ENCODE data around the gene PPP2R2D.

DNA sequence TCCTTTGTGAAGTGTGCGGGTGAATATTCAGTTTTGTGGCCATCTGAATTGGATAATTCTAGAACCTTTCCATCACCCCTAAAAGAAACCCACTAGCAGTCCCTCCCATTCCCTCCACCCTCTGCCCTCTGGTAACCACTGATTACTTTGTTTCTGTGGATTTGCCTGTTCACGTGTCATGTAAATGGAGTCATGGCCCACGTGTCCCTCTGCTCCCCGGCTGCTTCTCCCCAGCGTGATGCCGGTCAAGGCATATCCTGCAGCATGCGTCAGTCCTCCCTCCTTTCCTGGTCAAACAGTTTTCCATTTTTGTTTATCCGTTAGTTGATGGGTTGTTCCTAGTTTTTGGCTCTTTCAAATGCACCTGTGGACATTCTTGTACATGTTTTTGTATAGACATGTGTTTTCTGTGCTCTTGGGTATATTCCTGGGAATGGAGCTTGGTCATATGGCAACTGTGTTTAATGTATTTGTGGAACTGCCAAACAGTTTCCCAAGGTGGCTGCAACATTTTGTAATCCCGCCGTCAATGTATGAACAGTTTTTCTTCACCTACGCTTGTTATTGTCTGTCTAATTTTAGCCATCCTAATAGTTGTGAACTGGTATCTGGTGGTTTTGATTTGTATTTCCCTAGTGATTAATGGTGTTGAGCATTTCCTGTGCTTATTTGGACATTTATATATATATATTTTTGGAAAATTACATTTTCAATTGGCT is 22.4 kb downstream of the PPP2R2D start:
- TF ChIP-seq, protein P1, sequence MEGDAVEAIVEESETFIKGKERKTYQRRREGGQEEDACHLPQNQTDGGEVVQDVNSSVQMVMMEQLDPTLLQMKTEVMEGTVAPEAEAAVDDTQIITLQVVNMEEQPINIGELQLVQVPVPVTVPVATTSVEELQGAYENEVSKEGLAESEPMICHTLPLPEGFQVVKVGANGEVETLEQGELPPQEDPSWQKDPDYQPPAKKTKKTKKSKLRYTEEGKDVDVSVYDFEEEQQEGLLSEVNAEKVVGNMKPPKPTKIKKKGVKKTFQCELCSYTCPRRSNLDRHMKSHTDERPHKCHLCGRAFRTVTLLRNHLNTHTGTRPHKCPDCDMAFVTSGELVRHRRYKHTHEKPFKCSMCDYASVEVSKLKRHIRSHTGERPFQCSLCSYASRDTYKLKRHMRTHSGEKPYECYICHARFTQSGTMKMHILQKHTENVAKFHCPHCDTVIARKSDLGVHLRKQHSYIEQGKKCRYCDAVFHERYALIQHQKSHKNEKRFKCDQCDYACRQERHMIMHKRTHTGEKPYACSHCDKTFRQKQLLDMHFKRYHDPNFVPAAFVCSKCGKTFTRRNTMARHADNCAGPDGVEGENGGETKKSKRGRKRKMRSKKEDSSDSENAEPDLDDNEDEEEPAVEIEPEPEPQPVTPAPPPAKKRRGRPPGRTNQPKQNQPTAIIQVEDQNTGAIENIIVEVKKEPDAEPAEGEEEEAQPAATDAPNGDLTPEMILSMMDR (IDR thresholded peaks at IDR 0.05): no peak
- no peak for TF ChIP-seq POLR2A (IDR thresholded peaks at IDR 0.05)
